ENCODE results near the gene RAX. TPM values are rescaled to one million over a fixed set of nuclear protein-coding genes. Genes with fewer than 3 reads are reported as not detected.
"Not testable (repeated sequence)": the region's sequence is repeated elsewhere in the genome, so short reads cannot be mapped to it uniquely, and the experiment has no call there.

Gene RAX
- total and polyA plus RNA-seq, 10 donors, result 0.03 TPM; not detected in 9

- peaks cover 0 to 36% (median 23%) of the 10 kb centered on the region in 6 donors for H3K4me1 ChIP-seq
- DNase-seq, result peak; percentile 29
- intact Hi-C loops (cut with DNase I; ENCODE audit: low total_unique reads), result no loop called here
- WGBS, 5 donors, result 11 to 16% (median 14%) methylated on average over 16 of the region's 16 CpGs
- peaks cover 0 to 7% (median 0%) of the 10 kb centered on the region in 8 donors for H3K9me3 ChIP-seq
- H3K27ac ChIP-seq, result no peak overlapping the region
- no peak for TF ChIP-seq CTCF (IDR thresholded peaks at IDR 0.05 in 8 of 11, conservative IDR thresholded peaks at IDR 0.05 in 3 of 11)
- no peak for TF ChIP-seq POLR2AphosphoS5 (IDR thresholded peaks at IDR 0.05)
- TF ChIP-seq POLR2A (IDR thresholded peaks at IDR 0.05), result no peak
- H3K4me3 ChIP-seq, result no peak overlapping the region
- no peaks in the 10 kb centered on the region for H3K36me3 ChIP-seq
- peaks cover 13 to 64% (median 61%) of the 10 kb centered on the region in 7 donors for H3K27me3 ChIP-seq (replicated peaks in 1 of 7)
Observed at GRCh38 chr18:59263661-59264060, 9.6 kb downstream of the RAX start.

DNA sequence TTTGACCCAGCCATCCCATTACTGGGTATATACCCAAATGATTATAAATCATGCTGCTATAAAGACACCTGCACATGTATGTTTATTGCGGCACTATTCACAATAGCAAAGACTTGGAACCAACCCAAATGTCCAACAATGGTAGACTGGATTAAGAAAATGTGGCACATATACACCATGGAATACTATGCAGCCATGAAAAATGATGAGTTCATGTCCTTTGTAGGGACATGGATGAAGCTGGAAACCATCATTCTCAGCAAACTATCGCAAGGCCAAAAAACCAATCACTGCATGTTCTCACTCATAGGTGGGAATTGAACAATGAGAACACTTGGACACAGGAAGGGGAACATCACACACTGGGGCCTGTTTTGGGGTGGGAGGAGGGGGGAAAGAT is 11.0 kb downstream of the RAX start:
- intact Hi-C loops (cut with DNase I; ENCODE audit: low total_unique reads); H3K9me3 ChIP-seq; H3K4me3 ChIP-seq; H3K36me3 ChIP-seq; DNase-seq; H3K27ac ChIP-seq: not testable (repeated sequence)
- Histone ChIP-seq H3K4me1 (peaks cover 0 to 22% (median 14%) of the 10 kb centered on the region in 6 donors), H3K27me3 (replicated peaks in 1 of 7) (peaks cover 4 to 53% (median 47%) of the 10 kb centered on the region in 7 donors)
- WGBS, 5 donors, result 89 to 100% (median 91%) methylated on average over 1 to 2 of the region's 2 CpGs

DNA sequence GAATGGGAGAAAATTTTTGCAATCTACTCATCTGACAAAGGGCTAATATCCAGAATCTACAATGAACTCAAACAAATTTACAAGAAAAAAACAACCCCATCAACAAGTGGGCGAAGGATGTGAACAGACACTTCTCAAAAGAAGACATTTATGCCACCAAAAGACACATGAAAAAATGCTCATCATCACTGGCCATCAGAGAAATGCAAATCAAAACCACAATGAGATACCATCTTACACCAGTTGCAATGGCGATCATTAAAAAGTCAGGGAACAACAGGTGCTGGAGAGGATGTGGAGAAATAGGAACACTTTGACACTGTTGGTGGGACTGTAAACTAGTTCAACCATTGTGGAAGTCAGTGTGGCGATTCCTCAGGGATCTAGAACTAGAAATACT is 11.4 kb downstream of the RAX start:
- H3K27ac ChIP-seq; H3K4me3 ChIP-seq; DNase-seq; intact Hi-C loops (cut with DNase I; ENCODE audit: low total_unique reads); H3K36me3 ChIP-seq: not testable (repeated sequence)
- H3K4me1 ChIP-seq, result peaks cover 0 to 19% (median 14%) of the 10 kb centered on the region in 6 donors
- H3K9me3 ChIP-seq, result peaks cover 0 to 13% (median 1%) of the 10 kb centered on the region in 8 donors
- H3K27me3 ChIP-seq (replicated peaks in 1 of 7), result peaks cover 4 to 53% (median 43%) of the 10 kb centered on the region in 7 donors
- 50 to 92% (median 74%) methylated on average over 2 to 3 of the region's 3 CpGs for whole genome bisulfite sequencing, 5 donors

DNA sequence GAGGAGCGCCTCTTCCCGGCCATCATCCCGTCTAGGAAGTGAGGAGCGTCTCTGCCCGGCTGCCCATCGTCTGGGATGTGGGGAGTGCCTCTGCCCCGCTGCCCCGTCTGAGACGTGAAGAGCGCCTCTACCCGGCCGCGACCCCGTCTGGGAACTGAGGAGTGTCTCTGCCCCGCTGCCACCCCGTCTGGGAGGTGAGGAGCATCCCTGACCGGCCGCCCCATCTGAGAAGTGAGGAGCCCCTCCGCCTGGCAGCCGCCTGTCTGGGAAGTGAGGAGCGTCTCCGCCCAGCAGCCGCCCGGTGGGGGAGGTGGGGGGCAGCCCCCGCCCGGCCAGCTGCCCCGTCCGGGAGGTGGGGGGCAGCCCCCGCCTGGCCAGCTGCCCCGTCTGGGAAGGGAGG is 17.8 kb downstream of the RAX start:
- H3K27ac ChIP-seq; intact Hi-C loops (cut with DNase I; ENCODE audit: low total_unique reads); H3K4me3 ChIP-seq; H3K4me1 ChIP-seq; H3K36me3 ChIP-seq; DNase-seq: not testable (repeated sequence)
- WGBS, 5 donors, result 82 to 100% (median 88%) methylated on average over 1 to 30 of the region's 30 CpGs
- Histone ChIP-seq H3K27me3 (replicated peaks in 1 of 7) (peaks cover 0 to 46% (median 0%) of the 10 kb centered on the region in 7 donors), H3K9me3 (peaks cover 0 to 21% (median 4%) of the 10 kb centered on the region in 8 donors)

DNA sequence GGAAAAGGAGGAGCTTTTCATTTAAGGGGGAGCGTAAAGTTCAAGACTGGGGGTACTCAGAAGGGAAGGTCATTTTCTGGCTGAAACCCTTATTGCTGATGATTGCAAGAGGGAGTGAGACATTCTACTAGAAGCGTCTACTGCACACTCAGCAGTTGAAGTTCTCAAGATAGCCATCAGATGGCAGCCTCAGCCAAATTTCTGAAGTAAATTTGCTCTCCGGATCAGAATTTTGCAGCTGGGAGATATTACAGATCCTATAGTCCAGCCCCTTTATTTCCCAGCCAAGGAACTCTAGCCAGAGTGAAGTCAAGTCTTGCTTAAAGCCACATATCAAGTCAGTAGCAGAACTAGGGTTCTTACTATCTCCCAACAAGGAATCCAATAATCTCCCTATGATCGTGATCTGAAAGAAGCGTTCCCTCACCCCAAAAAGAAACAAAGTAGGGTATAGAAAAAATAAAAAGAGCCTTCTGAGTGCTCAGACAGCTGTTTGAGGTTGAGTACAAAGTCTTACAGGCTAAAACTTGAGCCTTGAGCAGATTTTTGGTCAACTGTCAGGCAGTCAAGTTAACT is 24.0 kb downstream of the RAX start:
- TF ChIP-seq CTCF (IDR thresholded peaks at IDR 0.05 in 8 of 11, conservative IDR thresholded peaks at IDR 0.05 in 3 of 11) (peak in 10 of 11 experiments; percentile 21 to 70 (median 52)), POLR2AphosphoS5 (IDR thresholded peaks at IDR 0.05) (no peak)
- Histone ChIP-seq H3K4me3 (no peak overlapping the region), H3K36me3 (no peaks in the 10 kb centered on the region), H3K27ac (no peak overlapping the region), H3K9me3 (no peaks in the 10 kb centered on the region), H3K27me3 (replicated peaks in 1 of 7) (peaks cover 0 to 52% (median 17%) of the 10 kb centered on the region in 7 donors), H3K4me1 (no peaks in the 10 kb centered on the region)
- no peak for DNase-seq
- intact Hi-C loops (cut with DNase I; ENCODE audit: low total_unique reads), result loop anchor here (5.0 to 10.0 kb wide), 2 partner anchors 56 to 153 kb away; no protein-coding TSS in a partner anchor
- WGBS, 5 donors, result 31 to 40% (median 35%) methylated on average over 5 of the region's 5 CpGs
